Erythroblast (primary cell): ENCODE results near the gene XG.

Experiments
- GATA1 ChIP-seq: IDR thresholded peaks from 2 replicates; pipeline ENCODE4 v1.6.1; 2011; ENCODE audit warnings: low read depth, mild to moderate bottlenecking, control low read depth, low read length, moderate library complexity
- POLR2A ChIP-seq: IDR thresholded peaks from 2 replicates; pipeline ENCODE4 v1.6.1; 2011; ENCODE audit warnings: mild to moderate bottlenecking, low read length

GRCh38 chrX:2718821-2719220 lies 33.0 kb upstream of the XG start:
- TF ChIP-seq POLR2A: no peak
- no peak for TF ChIP-seq GATA1
